ENCODE results near the gene PRKD1. TPM values are rescaled to one million over a fixed set of nuclear protein-coding genes. Genes with fewer than 3 reads are reported as not detected.

The PRKD1 gene
- total and polyA plus RNA-seq, 2 donors (not counting 1 experiment from before 2014, with no cell fraction given) = 20.1 to 26.2 TPM

- Histone ChIP-seq H3K4me3 (replicated peaks in 1 of 4; ENCODE audit: control extremely low read depth in 1 of 4, insufficient read depth in 1 of 4, low read depth in 3 of 4, low read length in 4 of 4) (no peak overlapping the region), H3K9me3 (ENCODE audit: control insufficient read depth, insufficient read depth, low read depth, low read length) (no peaks in the 10 kb centered on the region), H3K4me1 (ENCODE audit: control insufficient read depth, extremely low read depth, insufficient read depth, low read length) (no peaks in the 10 kb centered on the region), H3K27me3 (ENCODE audit: control insufficient read depth, insufficient read depth, low read length) (peaks cover 3% of the 10 kb centered on the region), H4K20me1 (ENCODE audit: control insufficient read depth, extremely low read depth, insufficient read depth, low read length) (no peaks in the 10 kb centered on the region), H3K4me2 (ENCODE audit: extremely low read depth, insufficient read depth, low read length) (no peak overlapping the region), H3K9ac (ENCODE audit: insufficient read depth, low read length) (no peak overlapping the region), H3K36me3 (ENCODE audit: control insufficient read depth, insufficient read depth, low read length) (no peaks in the 10 kb centered on the region), H3K79me2 (ENCODE audit: control insufficient read depth, insufficient read depth, low read length) (no peaks in the 10 kb centered on the region), H2AFZ (ENCODE audit: low read length) (no peak overlapping the region), H3K27ac (ENCODE audit: insufficient read depth, low read length) (no peak overlapping the region)
- TF ChIP-seq CTCF (conservative IDR thresholded peaks at IDR 0.05 in 1 of 2, IDR thresholded peaks at IDR 0.05 in 1 of 2; ENCODE audit: low read depth in 1 of 2, low read length in 2 of 2) (no peak), EZH2 (IDR thresholded peaks at IDR 0.05; ENCODE audit: low read length, missing control alignments) (no peak)
- peak in 1 of 2 donors; percentile 19 for DNase-seq (ENCODE audit: low read depth in 2 of 2)
Observed at GRCh38 chr14:29528889-29529288, 398.8 kb downstream of the PRKD1 start.

GRCh38 chr14:29527286-29527685 lies 400.4 kb downstream of the PRKD1 start:
- DNase-seq (ENCODE audit: low read depth in 2 of 2) = no peak
- H3K9ac ChIP-seq (ENCODE audit: insufficient read depth, low read length) = no peak overlapping the region
- TF ChIP-seq EZH2 (IDR thresholded peaks at IDR 0.05; ENCODE audit: low read length, missing control alignments) = no peak
- TF ChIP-seq CTCF (conservative IDR thresholded peaks at IDR 0.05 in 1 of 2, IDR thresholded peaks at IDR 0.05 in 1 of 2; ENCODE audit: low read depth in 1 of 2, low read length in 2 of 2) = no peak
- no peaks in the 10 kb centered on the region for H4K20me1 ChIP-seq (ENCODE audit: control insufficient read depth, extremely low read depth, insufficient read depth, low read length)
- H3K4me3 ChIP-seq (replicated peaks in 1 of 4; ENCODE audit: control extremely low read depth in 1 of 4, insufficient read depth in 1 of 4, low read depth in 3 of 4, low read length in 4 of 4) = no peak overlapping the region
- H3K27me3 ChIP-seq (ENCODE audit: control insufficient read depth, insufficient read depth, low read length) = peaks cover 3% of the 10 kb centered on the region
- H3K9me3 ChIP-seq (ENCODE audit: control insufficient read depth, insufficient read depth, low read depth, low read length) = no peaks in the 10 kb centered on the region
- no peak overlapping the region for H2AFZ ChIP-seq (ENCODE audit: low read length)
- H3K4me2 ChIP-seq (ENCODE audit: extremely low read depth, insufficient read depth, low read length) = no peak overlapping the region
- H3K4me1 ChIP-seq (ENCODE audit: control insufficient read depth, extremely low read depth, insufficient read depth, low read length) = no peaks in the 10 kb centered on the region
- H3K79me2 ChIP-seq (ENCODE audit: control insufficient read depth, insufficient read depth, low read length) = no peaks in the 10 kb centered on the region
- H3K27ac ChIP-seq (ENCODE audit: insufficient read depth, low read length) = no peak overlapping the region
- H3K36me3 ChIP-seq (ENCODE audit: control insufficient read depth, insufficient read depth, low read length) = no peaks in the 10 kb centered on the region
